DOHH2 (cell line): ENCODE data around the gene CMPK2.

Experiments
- CTCF ChIP-seq: fragments of 200-600 bp; sonication (generic); IDR thresholded peaks from one replicate; pipeline ENCODE4 v1.5.1; 2014; ENCODE audit warnings: antibody characterized with exemption, mild to moderate bottlenecking, low read depth, low read length; ENCODE audit not compliant: poor library complexity, severe bottlenecking
- EZH2phosphoT487 ChIP-seq: fragments of 200-600 bp; sonication (generic); IDR thresholded peaks from 2 replicates; pipeline ENCODE4 v1.6.1; 2017; ENCODE audit warnings: borderline replicate concordance, mild to moderate bottlenecking, antibody characterized with exemption, low read length, moderate library complexity, mixed read lengths

GRCh38 chr2:6852195-6852594 lies 13.5 kb downstream of the CMPK2 start:
- TF ChIP-seq CTCF (no peak), EZH2phosphoT487 (no peak)
